ENCODE measurements around the gene POLDIP2. TPM values are rescaled to one million over a fixed set of nuclear protein-coding genes. Genes with fewer than 3 reads are reported as not detected.

The POLDIP2 gene
- total and polyA plus RNA-seq, 10 of the 15 experiments (the other 5 are each of a cell fraction or from before 2014, with no cell fraction given), result 22.8 to 196 (median 121) TPM

- TF ChIP-seq POLR2AphosphoS5 (IDR thresholded peaks at IDR 0.05; ENCODE audit: low read length), result no peak
- no peak for TF ChIP-seq SMAD5 (IDR thresholded peaks at IDR 0.05; ENCODE audit: low read depth)
- TF ChIP-seq BMI1 (IDR thresholded peaks at IDR 0.05; ENCODE audit: borderline replicate concordance), result no peak
- TF ChIP-seq MXI1 (IDR thresholded peaks at IDR 0.05; ENCODE audit: low read depth, low read length), result no peak
- no peak for TF ChIP-seq TCF12 (IDR thresholded peaks at IDR 0.05; ENCODE audit: low read depth, low read length)
- no peak for TF ChIP-seq MEF2A (IDR thresholded peaks at IDR 0.05; ENCODE audit: insufficient read depth, low read depth, low read length)
Observed at GRCh38 chr17:28394337-28395116, 37.2 kb upstream of the POLDIP2 start (continued).

- FAIRE-seq (no peak), ATAC-seq (no peak), DNase-seq (ENCODE audit: low read depth, low spot score) (no peak)
- Histone ChIP-seq H3K79me2 (ENCODE audit: control insufficient read depth, insufficient read depth, low read length) (no peaks in the 10 kb centered on the region), H3K4me1 (ENCODE audit: control insufficient read depth, insufficient read depth, low read length) (no peaks in the 10 kb centered on the region), H3K4me3 (no peak overlapping the region), H3K9ac (ENCODE audit: control insufficient read depth, insufficient read depth, low read length) (no peak overlapping the region), H4K20me1 (ENCODE audit: control insufficient read depth, insufficient read depth) (no peaks in the 10 kb centered on the region), H3K36me3 (ENCODE audit: control insufficient read depth in 2 of 2, insufficient read depth in 2 of 2, low read length in 1 of 2) (peaks cover 0 to 15% of the 10 kb centered on the region in 2 experiments; a peak in 3 of 4 replicates), H3K4me2 (ENCODE audit: control insufficient read depth, insufficient read depth) (no peak overlapping the region), H2AFZ (ENCODE audit: control insufficient read depth, low read depth, low read length) (no peak overlapping the region), H3K27ac (ENCODE audit: control insufficient read depth, insufficient read depth) (no peak overlapping the region), H3K9me3 (replicated peaks; ENCODE audit: control insufficient read depth, insufficient read depth, low read length) (no peaks in the 10 kb centered on the region), H3K27me3 (replicated peaks in 1 of 2; ENCODE audit: control insufficient read depth in 2 of 2, insufficient read depth in 2 of 2, low read length in 1 of 2) (no peaks in the 10 kb centered on the region)
- ChIA-PET POLR2A (no interaction called here), CTCF (interaction anchor here (1.7 kb wide), 1 partner anchor 24 kb away, joined by 5 read pairs; no protein-coding TSS in a partner anchor), SMC1A (ENCODE audit: uncharacterized antibody, unreplicated experiment) (no interaction called here), RAD21 (ENCODE audit: unreplicated experiment) (no interaction called here)
- 98% methylated on average over 10 of the region's 10 CpGs for WGBS (ENCODE audit: insufficient coverage, insufficient replicate concordance, low lambda C conversion rate, missing lambda C conversion rate)
- in situ Hi-C loops (cut with MboI), result no loop called here
- intact Hi-C loops (cut with micrococcal nuclease; ENCODE audit: unreplicated experiment), result no loop called here
- no TSS peak for BruUV-seq (replicated peaks)
- TF ChIP-seq IRF5 (IDR thresholded peaks at IDR 0.05; ENCODE audit: borderline replicate concordance) (no peak), NKRF (conservative IDR thresholded peaks at IDR 0.05) (no peak), STAT3 (IDR thresholded peaks at IDR 0.05; ENCODE audit: low read depth, low read length) (no peak), E2F4 (IDR thresholded peaks at IDR 0.05; ENCODE audit: low read depth, low read length) (no peak), FOS (IDR thresholded peaks at IDR 0.05; ENCODE audit: borderline replicate concordance, extremely low read depth, insufficient read length) (no peak), LARP7 (IDR thresholded peaks at IDR 0.05) (no peak), MTA3 (IDR thresholded peaks at IDR 0.05; ENCODE audit: borderline replicate concordance, low read length) (no peak), SRF (IDR thresholded peaks at IDR 0.05; ENCODE audit: low read depth in 2 of 2, low read length in 2 of 2) (no peak), USF2 (IDR thresholded peaks at IDR 0.05; ENCODE audit: borderline replicate concordance, low read depth, low read length) (no peak), KAT2A (conservative IDR thresholded peaks at IDR 0.05; ENCODE audit: control insufficient read depth, low read depth, low read length) (no peak)
Observed at GRCh38 chr17:28392491-28392890, 35.2 kb upstream of the POLDIP2 start.

All from GM12878 (cell line).